HepG2 (cell line): ENCODE results near the gene TUBA1A. TPM values are rescaled to one million over a fixed set of nuclear protein-coding genes. Genes with fewer than 3 reads are reported as not detected.

Experiments used
- ATAC-seq: fragments of 200-7000 bp; cut with Tn5 transposase; 3 replicates; pipeline ENCODE4 v1.9.1; 2020; ENCODE audit warnings: mild to moderate bottlenecking, moderate library complexity
- BruUV-seq: library from RNA; stranded (reverse); fragments of 400-500 nt; replicated peaks from 2 replicates; lab custom pipeline; 2021; lab: Mats Ljungman, UMichigan
- CTCF ChIA-PET: fragments of 300-600 bp; formaldehyde crosslinking; extraction: SDS; loops from one replicate; lab custom pipeline; 2021; ENCODE audit warnings: low total read pairs, inconsistent platforms, low intra/inter-chr PET ratio; lab: Yijun Ruan, JAX
- POLR2A ChIA-PET: fragments of 350-600 bp; sonication (Branson Sonifier 250); formaldehyde crosslinking; loops from one replicate; lab custom pipeline; 2020; ENCODE audit warnings: antibody characterized with exemption, inconsistent platforms; lab: Yijun Ruan, JAX
- DNase-seq: peaks from one replicate; pipeline ENCODE4 v3.0.0-alpha.2; 2015; ENCODE audit warnings: low spot score
- FAIRE-seq: peaks from 3 replicates; lab custom pipeline; 2011; peaks lifted over from hg19 to GRCh38; lab: Jason Lieb, UNC
- H2AFZ ChIP-seq: one replicate; pipeline ENCODE4 v1.6.1; 2011; ENCODE audit warnings: low read length, inconsistent platforms
- H3K27ac ChIP-seq: fragments of 300-600 bp; 3 replicates; pipeline ENCODE4 v1.8.0; 2011; ENCODE audit warnings: mixed run types, mild to moderate bottlenecking, mixed read lengths, low read length, inconsistent platforms; ENCODE audit not compliant: insufficient read depth; ENCODE audit errors: extremely low read length
- H3K27me3 ChIP-seq, 2 experiments: fragments of 200-600 bp in 1 of 2; 2 replicates in 1 of 2; 3 replicates in 1 of 2; pipeline versions ENCODE4 v1.6.0 to v1.8.0; 2011; ENCODE audit warnings: low read length in 2 of 2, mild to moderate bottlenecking in 2 of 2, moderate library complexity in 2 of 2, inconsistent platforms in 1 of 2; ENCODE audit not compliant: insufficient read depth in 2 of 2, control insufficient read depth in 1 of 2
- H3K36me3 ChIP-seq, 2 experiments: fragments of 200-600 bp in 1 of 2; replicated peaks in 1 of 2; 2 replicates in 1 of 2; 3 replicates in 1 of 2; pipeline versions ENCODE4 v1.5.1 to v1.8.0; 2011; ENCODE audit warnings: low read length in 2 of 2, inconsistent platforms in 1 of 2; ENCODE audit not compliant: insufficient read depth in 2 of 2, control insufficient read depth in 1 of 2
- H3K4me1 ChIP-seq: 2 replicates; pipeline ENCODE4 v1.5.1; 2012; ENCODE audit warnings: low read length, inconsistent platforms; ENCODE audit not compliant: insufficient read depth
- H3K4me2 ChIP-seq: 2 replicates; pipeline ENCODE4 v1.6.0; 2011; ENCODE audit warnings: low read depth, low read length, inconsistent platforms
- H3K4me3 ChIP-seq, 3 experiments: fragments of 200-600 bp in 1 of 3; sonication (generic), shearing (Covaris generic) in 1 of 3; replicated peaks in 1 of 3; 2 replicates each; pipeline ENCODE4 v1.5.1; 2011 to 2016; ENCODE audit warnings: low read length in 3 of 3, inconsistent platforms in 2 of 3, low read depth in 2 of 3, mild to moderate bottlenecking in 2 of 3, control low read depth in 1 of 3, mixed read lengths in 1 of 3; ENCODE audit not compliant: insufficient read depth in 1 of 3
- H3K79me2 ChIP-seq: one replicate; pipeline ENCODE4 v1.6.1; 2011; ENCODE audit warnings: low read length, inconsistent platforms; ENCODE audit not compliant: insufficient read depth
- H3K9ac ChIP-seq: 2 replicates; pipeline ENCODE4 v1.6.0; 2011; ENCODE audit warnings: mild to moderate bottlenecking, low read depth, low read length, inconsistent platforms; ENCODE audit not compliant: insufficient read depth
- H3K9me3 ChIP-seq: 2 replicates; pipeline ENCODE4 v1.5.1; 2012; ENCODE audit warnings: mild to moderate bottlenecking, low read length
- H4K20me1 ChIP-seq: 2 replicates; pipeline ENCODE4 v1.6.0; 2011; ENCODE audit warnings: inconsistent platforms, mild to moderate bottlenecking, low read length, moderate library complexity; ENCODE audit not compliant: insufficient read depth
- CREB3 ChIP-seq: sonication (generic); formaldehyde crosslinking; IDR thresholded peaks from 2 replicates; pipeline ENCODE4 v1.5.0; 2020; ENCODE audit warnings: missing genetic modification reagents
- PBX3 ChIP-seq: sonication (generic); formaldehyde crosslinking; IDR thresholded peaks from 2 replicates; pipeline ENCODE4 v1.8.1; 2023; ENCODE audit warnings: missing genetic modification reagents, inconsistent platforms, borderline replicate concordance
- PRDM15 ChIP-seq: sonication (generic); formaldehyde crosslinking; IDR thresholded peaks from 2 replicates; pipeline ENCODE4 v1.4.0; 2020; ENCODE audit warnings: missing genetic modification reagents
- ZNF510 ChIP-seq: sonication (generic); formaldehyde crosslinking; IDR thresholded peaks from 2 replicates; pipeline ENCODE4 v1.4.0; 2020; ENCODE audit warnings: low read depth, mild to moderate bottlenecking, missing genetic modification reagents
- ZNF703 ChIP-seq: sonication (generic); formaldehyde crosslinking; IDR thresholded peaks from 2 replicates; pipeline ENCODE4 v1.5.1; 2020; ENCODE audit warnings: missing genetic modification reagents, mild to moderate bottlenecking, moderate library complexity, borderline replicate concordance
- WGBS: methylation state at CpG from one replicate; pipeline ENCODE4 v1.1.6; 2017; ENCODE audit warnings: low lambda C conversion rate; 5-methylcytosine and 5-hydroxymethylcytosine counted together
- in situ Hi-C: cut with HindIII; loops from 2 replicates; pipeline ENCODE4 v1.10.0; 2017; ENCODE audit warnings: low pct_unique_long_range_greater_than_20kb; ENCODE audit not compliant: extremely low pct_ligation_motif_present
- intact Hi-C: fragments of 100-400 bp; cut with micrococcal nuclease; formaldehyde crosslinking; loops from one replicate; pipeline ENCODE4 v1.10.0; 2022; ENCODE audit not compliant: unreplicated experiment
- polyA plus RNA-seq, 8 experiments: library from polyadenylated mRNA; depleted of rRNA in 3 of 8; stranded (reverse) in 7 of 8; unstranded in 1 of 8; fragments of >200 nt; fragmentation: Illumina TruSeq in 4 of 8; extraction: Trizol in 4 of 8; gene quantifications; 2 replicates each; pipeline versions ENCODE4 v1.2.1 to v1.2.3, GENCODE V29; 2011 to 2016; ENCODE audit warnings: low read depth in 4 of 8, missing spikeins in 1 of 8, mixed read lengths in 1 of 8; ENCODE audit not compliant: insufficient read depth in 1 of 8
- total RNA-seq, 5 experiments: library from RNA; depleted of rRNA; stranded (reverse); fragments of >200 nt; fragmentation: Illumina TruSeq; extraction: Trizol; gene quantifications; 2 replicates each; pipeline ENCODE4 v1.2.3, GENCODE V29; 2016; ENCODE audit warnings: low read depth in 1 of 5

Gene TUBA1A
- total and polyA plus RNA-seq, 2 of the 13 experiments (the other 11 are each of a cell fraction or from before 2014, with no cell fraction given) = 20.7 to 24.8 TPM

- no peak for TF ChIP-seq PRDM15 (CRISPR knock-in tag)
- no peak for TF ChIP-seq CREB3 (CRISPR knock-in tag)
Measured at GRCh38 chr12:49220972-49221371, 32.1 kb upstream of the TUBA1A start (continued).

- intact Hi-C loops = no loop called here
- TF ChIP-seq ZNF703 (CRISPR knock-in tag) (no peak), ZNF510 (no peak), PBX3 (CRISPR knock-in tag) (no peak)
- TF ChIP-seq, all 625 proteins: peak for 0
- ChIA-PET CTCF (no interaction called here), POLR2A (no interaction called here)
- Histone ChIP-seq H3K4me3 (no peak overlapping the region), H3K4me1 (no peaks in the 10 kb centered on the region), H3K36me3 (no peaks in the 10 kb centered on the region), H3K9ac (no peak overlapping the region), H3K27ac (no peak overlapping the region), H4K20me1 (no peaks in the 10 kb centered on the region), H3K79me2 (no peaks in the 10 kb centered on the region), H3K9me3 (no peaks in the 10 kb centered on the region), H2AFZ (no peak overlapping the region), H3K4me2 (no peak overlapping the region), H3K27me3 (no peaks in the 10 kb centered on the region; a peak in 1 of 5 replicates)
- BruUV-seq = no TSS peak
- FAIRE-seq (no peak), ATAC-seq (no peak), DNase-seq (no peak)
- 47% methylated on average over 11 of the region's 11 CpGs for WGBS
- in situ Hi-C loops = no loop called here
Measured at GRCh38 chr12:49219417-49220026, 30.6 kb upstream of the TUBA1A start.
